Measurements from ENCODE around the gene KRTAP5-10.
"Not testable (repeated sequence)": the region's sequence is repeated elsewhere in the genome, so short reads cannot be mapped to it uniquely, and the experiment has no call there.

The KRTAP5-10 gene

GRCh38 chr11:71538666-71538990, 26.7 kb upstream of the KRTAP5-10 start:
- TF ChIP-seq, protein P1, sequence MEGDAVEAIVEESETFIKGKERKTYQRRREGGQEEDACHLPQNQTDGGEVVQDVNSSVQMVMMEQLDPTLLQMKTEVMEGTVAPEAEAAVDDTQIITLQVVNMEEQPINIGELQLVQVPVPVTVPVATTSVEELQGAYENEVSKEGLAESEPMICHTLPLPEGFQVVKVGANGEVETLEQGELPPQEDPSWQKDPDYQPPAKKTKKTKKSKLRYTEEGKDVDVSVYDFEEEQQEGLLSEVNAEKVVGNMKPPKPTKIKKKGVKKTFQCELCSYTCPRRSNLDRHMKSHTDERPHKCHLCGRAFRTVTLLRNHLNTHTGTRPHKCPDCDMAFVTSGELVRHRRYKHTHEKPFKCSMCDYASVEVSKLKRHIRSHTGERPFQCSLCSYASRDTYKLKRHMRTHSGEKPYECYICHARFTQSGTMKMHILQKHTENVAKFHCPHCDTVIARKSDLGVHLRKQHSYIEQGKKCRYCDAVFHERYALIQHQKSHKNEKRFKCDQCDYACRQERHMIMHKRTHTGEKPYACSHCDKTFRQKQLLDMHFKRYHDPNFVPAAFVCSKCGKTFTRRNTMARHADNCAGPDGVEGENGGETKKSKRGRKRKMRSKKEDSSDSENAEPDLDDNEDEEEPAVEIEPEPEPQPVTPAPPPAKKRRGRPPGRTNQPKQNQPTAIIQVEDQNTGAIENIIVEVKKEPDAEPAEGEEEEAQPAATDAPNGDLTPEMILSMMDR (IDR thresholded peaks at IDR 0.05; ENCODE audit: control insufficient read depth, extremely low read depth, insufficient read depth): no peak
- H3K4me3 ChIP-seq (ENCODE audit: low read depth, low read length): no peak overlapping the region
- DNase-seq (ENCODE audit: low read depth): no peak

GRCh38 chr11:71539017-71539416, 26.3 kb upstream of the KRTAP5-10 start:
- H3K4me3 ChIP-seq (ENCODE audit: low read depth, low read length): no peak overlapping the region
- TF ChIP-seq, protein P1 (IDR thresholded peaks at IDR 0.05; ENCODE audit: control insufficient read depth, extremely low read depth, insufficient read depth): no peak
- DNase-seq (ENCODE audit: low read depth): no peak

- not testable (repeated sequence) for DNase-seq (ENCODE audit: low read depth); H3K4me3 ChIP-seq (ENCODE audit: low read depth, low read length)
These were observed 25.4 kb upstream of the KRTAP5-10 start for GRCh38 chr11:71539971-71540370.

DNA sequence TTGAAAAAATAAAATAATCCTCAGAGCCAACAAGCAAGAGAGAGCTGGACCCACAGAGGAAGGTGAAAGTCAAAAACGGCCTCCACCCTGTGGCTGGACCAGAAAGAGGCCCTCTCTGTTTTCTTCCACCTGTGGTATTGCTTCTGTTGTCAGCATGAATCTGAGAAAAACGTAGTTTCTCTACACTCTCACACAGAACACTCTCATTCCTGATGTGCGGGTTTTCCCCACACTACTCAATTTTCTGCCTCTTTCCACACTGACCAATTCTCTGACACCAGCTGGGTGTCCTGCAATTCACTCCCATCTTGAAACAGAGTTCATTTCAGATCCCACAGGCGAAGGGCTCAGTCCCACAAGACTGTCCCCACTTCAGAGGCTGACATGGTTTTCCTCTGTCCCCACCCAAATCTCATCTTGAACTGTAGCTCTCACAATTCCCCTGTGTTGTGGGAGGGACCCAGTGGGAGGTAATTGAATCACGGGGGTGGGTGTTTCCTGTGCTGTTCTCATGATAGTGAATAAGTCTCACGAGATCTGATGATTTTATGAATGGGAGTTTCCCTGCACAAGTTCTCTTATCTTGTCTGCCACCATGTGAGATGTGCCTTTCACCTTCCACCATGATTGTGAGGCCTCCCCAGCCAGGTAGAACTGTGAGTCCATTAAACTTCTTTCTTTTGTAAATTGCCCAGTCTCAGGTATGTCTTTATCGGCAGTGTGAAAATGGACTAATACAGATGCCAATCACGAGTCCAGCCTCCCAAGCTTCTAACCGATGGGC, 24.6 kb upstream of the KRTAP5-10 start:
- H3K4me3 ChIP-seq (ENCODE audit: low read depth, low read length); DNase-seq (ENCODE audit: low read depth): not testable (repeated sequence)

- TF ChIP-seq, protein P1 (IDR thresholded peaks at IDR 0.05; ENCODE audit: control insufficient read depth, extremely low read depth, insufficient read depth): no peak
- DNase-seq (ENCODE audit: low read depth): no peak
- no peak overlapping the region for H3K4me3 ChIP-seq (ENCODE audit: low read depth, low read length)
These were observed 23.0 kb upstream of the KRTAP5-10 start for GRCh38 chr11:71542382-71542781.

GRCh38 chr11:71542879-71543777, 22.2 kb upstream of the KRTAP5-10 start:
- no peak for DNase-seq (ENCODE audit: low read depth)
- TF ChIP-seq, protein P1 (IDR thresholded peaks at IDR 0.05; ENCODE audit: control insufficient read depth, extremely low read depth, insufficient read depth): no peak
- H3K4me3 ChIP-seq (ENCODE audit: low read depth, low read length): no peak overlapping the region

GRCh38 chr11:71543866-71544265, 21.5 kb upstream of the KRTAP5-10 start:
- DNase-seq (ENCODE audit: low read depth): no peak
- TF ChIP-seq, protein P1 (IDR thresholded peaks at IDR 0.05; ENCODE audit: control insufficient read depth, extremely low read depth, insufficient read depth): no peak
- H3K4me3 ChIP-seq (ENCODE audit: low read depth, low read length): no peak overlapping the region

All from LNCaP clone FGC (cell line).